ENCODE data around the gene NEAT1. TPM values are rescaled to one million over a fixed set of nuclear protein-coding genes. Genes with fewer than 3 reads are reported as not detected.

The NEAT1 gene
- total and polyA plus RNA-seq, 2 experiments from 2014 or later, result 5.3 to 7.2 TPM

DNA sequence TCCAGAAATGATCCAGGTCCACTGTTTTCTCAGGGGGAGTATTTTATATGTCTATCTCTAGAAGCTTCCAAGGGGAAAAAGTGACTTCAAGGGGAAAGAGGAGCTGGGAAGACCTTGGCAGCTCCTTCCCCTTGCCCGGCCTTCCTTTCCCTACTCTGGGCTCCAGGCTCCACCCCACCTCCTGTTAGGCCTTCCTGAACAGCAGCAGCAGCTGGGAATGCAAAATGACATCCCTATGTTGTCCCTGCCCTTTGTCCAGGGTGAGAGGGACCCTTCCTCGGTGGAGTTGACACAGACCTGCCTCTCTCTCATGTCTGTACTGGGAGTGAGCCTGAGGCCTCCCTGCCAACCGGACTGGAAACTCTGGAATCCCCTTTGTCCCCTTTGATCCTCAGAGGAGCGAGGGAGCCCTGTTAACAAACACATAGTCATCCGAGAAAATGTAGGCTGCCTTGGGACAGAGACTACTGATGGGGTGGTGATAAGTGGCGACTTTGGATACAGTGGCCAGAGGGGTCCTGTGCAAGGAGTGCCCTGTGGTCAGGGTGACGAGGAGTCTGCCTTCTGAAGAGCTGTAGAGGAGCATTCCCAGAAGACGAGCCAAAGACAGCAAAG is 67.2 kb downstream of the NEAT1 start (continued):
- TF ChIP-seq, protein P1, sequence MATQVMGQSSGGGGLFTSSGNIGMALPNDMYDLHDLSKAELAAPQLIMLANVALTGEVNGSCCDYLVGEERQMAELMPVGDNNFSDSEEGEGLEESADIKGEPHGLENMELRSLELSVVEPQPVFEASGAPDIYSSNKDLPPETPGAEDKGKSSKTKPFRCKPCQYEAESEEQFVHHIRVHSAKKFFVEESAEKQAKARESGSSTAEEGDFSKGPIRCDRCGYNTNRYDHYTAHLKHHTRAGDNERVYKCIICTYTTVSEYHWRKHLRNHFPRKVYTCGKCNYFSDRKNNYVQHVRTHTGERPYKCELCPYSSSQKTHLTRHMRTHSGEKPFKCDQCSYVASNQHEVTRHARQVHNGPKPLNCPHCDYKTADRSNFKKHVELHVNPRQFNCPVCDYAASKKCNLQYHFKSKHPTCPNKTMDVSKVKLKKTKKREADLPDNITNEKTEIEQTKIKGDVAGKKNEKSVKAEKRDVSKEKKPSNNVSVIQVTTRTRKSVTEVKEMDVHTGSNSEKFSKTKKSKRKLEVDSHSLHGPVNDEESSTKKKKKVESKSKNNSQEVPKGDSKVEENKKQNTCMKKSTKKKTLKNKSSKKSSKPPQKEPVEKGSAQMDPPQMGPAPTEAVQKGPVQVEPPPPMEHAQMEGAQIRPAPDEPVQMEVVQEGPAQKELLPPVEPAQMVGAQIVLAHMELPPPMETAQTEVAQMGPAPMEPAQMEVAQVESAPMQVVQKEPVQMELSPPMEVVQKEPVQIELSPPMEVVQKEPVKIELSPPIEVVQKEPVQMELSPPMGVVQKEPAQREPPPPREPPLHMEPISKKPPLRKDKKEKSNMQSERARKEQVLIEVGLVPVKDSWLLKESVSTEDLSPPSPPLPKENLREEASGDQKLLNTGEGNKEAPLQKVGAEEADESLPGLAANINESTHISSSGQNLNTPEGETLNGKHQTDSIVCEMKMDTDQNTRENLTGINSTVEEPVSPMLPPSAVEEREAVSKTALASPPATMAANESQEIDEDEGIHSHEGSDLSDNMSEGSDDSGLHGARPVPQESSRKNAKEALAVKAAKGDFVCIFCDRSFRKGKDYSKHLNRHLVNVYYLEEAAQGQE (IDR thresholded peaks at IDR 0.05; ENCODE audit: unreplicated experiment), result no peak
- TF ChIP-seq POLR2AphosphoS5 (IDR thresholded peaks at IDR 0.05; ENCODE audit: low read depth) (no peak), JUNB (IDR thresholded peaks at IDR 0.05; ENCODE audit: unreplicated experiment) (no peak), STAT1 (IDR thresholded peaks at IDR 0.05; ENCODE audit: unreplicated experiment) (no peak)

DNA sequence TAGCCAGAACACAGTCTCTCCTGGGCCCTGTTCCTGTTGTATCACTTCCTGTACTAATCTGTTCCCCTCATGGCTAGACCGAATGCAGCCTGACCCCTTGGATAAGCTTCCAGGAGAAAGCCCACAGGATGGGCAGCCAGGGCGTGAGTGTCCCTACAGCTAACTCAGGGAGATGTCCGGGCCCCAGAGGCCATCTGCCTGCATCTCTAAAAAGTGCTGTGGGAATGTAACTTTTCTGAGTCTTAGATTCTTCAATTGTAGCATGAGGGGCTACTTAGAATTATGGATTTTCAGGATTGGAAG is 68.5 kb downstream of the NEAT1 start:
- Histone ChIP-seq H3F3A (replicated peaks; ENCODE audit: low read depth) (peaks cover 19% of the 10 kb centered on the region), H3K27me3 (ENCODE audit: insufficient read depth) (no peaks in the 10 kb centered on the region), H2AFZ (no peak overlapping the region), H4K20me1 (replicated peaks; ENCODE audit: insufficient read depth) (no peaks in the 10 kb centered on the region), H3K4me3 (no peak overlapping the region), H3K36me3 (ENCODE audit: insufficient read depth) (no peaks in the 10 kb centered on the region), H3K27ac (ENCODE audit: low read depth) (no peak overlapping the region; the same call in 1 of the 2 replicates), H3K9me2 (ENCODE audit: insufficient read depth) (no peaks in the 10 kb centered on the region), H3K79me2 (replicated peaks; ENCODE audit: insufficient read depth) (no peaks in the 10 kb centered on the region), H3K4me2 (0 out of 2 replicates have a peak overlapping the region, but pooled peaks have one; percentile 54), H3K4me1 (ENCODE audit: insufficient read depth) (peaks cover 71% of the 10 kb centered on the region)
- Mint-ChIP-seq H3K4me3 (no peak overlapping the region; the same call in 2 of the 3 replicates), H3K27me3 (ENCODE audit: insufficient read depth, low read depth, poor library complexity) (peaks cover 30% of the 10 kb centered on the region), H3K9me3 (no peaks in the 10 kb centered on the region; the same call in 2 of the 3 replicates), H3K36me3 (ENCODE audit: low read depth) (no peaks in the 10 kb centered on the region), H3K4me1 (peaks cover 80% of the 10 kb centered on the region), H3K27ac (no peak overlapping the region)
- no peak for ATAC-seq
- no peak for DNase-seq (ENCODE audit: low spot score)
- no peak for TF ChIP-seq EZH2 (IDR thresholded peaks at IDR 0.05; ENCODE audit: low read depth, unreplicated experiment)
- TF ChIP-seq ZNF114 (CRISPR knock-in tag; IDR thresholded peaks at IDR 0.05), result no peak
- no peak for TF ChIP-seq STAT1 (IDR thresholded peaks at IDR 0.05; ENCODE audit: unreplicated experiment)
- TF ChIP-seq, protein P1 (IDR thresholded peaks at IDR 0.05; ENCODE audit: unreplicated experiment), result no peak
- TF ChIP-seq NANOG (IDR thresholded peaks at IDR 0.05; ENCODE audit: borderline replicate concordance), result no peak
- TF ChIP-seq, protein P2, sequence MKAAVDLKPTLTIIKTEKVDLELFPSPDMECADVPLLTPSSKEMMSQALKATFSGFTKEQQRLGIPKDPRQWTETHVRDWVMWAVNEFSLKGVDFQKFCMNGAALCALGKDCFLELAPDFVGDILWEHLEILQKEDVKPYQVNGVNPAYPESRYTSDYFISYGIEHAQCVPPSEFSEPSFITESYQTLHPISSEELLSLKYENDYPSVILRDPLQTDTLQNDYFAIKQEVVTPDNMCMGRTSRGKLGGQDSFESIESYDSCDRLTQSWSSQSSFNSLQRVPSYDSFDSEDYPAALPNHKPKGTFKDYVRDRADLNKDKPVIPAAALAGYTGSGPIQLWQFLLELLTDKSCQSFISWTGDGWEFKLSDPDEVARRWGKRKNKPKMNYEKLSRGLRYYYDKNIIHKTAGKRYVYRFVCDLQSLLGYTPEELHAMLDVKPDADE (IDR thresholded peaks at IDR 0.05), result no peak
- TF ChIP-seq ZNF331 (CRISPR knock-in tag; IDR thresholded peaks at IDR 0.05; ENCODE audit: low read depth), result no peak
- TF ChIP-seq CREB1 (CRISPR knock-in tag; IDR thresholded peaks at IDR 0.05; ENCODE audit: low read depth), result no peak
- TF ChIP-seq, protein P3, sequence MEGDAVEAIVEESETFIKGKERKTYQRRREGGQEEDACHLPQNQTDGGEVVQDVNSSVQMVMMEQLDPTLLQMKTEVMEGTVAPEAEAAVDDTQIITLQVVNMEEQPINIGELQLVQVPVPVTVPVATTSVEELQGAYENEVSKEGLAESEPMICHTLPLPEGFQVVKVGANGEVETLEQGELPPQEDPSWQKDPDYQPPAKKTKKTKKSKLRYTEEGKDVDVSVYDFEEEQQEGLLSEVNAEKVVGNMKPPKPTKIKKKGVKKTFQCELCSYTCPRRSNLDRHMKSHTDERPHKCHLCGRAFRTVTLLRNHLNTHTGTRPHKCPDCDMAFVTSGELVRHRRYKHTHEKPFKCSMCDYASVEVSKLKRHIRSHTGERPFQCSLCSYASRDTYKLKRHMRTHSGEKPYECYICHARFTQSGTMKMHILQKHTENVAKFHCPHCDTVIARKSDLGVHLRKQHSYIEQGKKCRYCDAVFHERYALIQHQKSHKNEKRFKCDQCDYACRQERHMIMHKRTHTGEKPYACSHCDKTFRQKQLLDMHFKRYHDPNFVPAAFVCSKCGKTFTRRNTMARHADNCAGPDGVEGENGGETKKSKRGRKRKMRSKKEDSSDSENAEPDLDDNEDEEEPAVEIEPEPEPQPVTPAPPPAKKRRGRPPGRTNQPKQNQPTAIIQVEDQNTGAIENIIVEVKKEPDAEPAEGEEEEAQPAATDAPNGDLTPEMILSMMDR (conservative IDR thresholded peaks at IDR 0.05; ENCODE audit: low read depth in 2 of 2), result no peak
- TF ChIP-seq EZH2phosphoT487 (IDR thresholded peaks at IDR 0.05; ENCODE audit: unreplicated experiment), result no peak
- no peak for TF ChIP-seq JUNB (IDR thresholded peaks at IDR 0.05; ENCODE audit: unreplicated experiment)

Data from GM23338 (cell line).